ENCODE results near the gene KIF15.

The KIF15 gene

DNA sequence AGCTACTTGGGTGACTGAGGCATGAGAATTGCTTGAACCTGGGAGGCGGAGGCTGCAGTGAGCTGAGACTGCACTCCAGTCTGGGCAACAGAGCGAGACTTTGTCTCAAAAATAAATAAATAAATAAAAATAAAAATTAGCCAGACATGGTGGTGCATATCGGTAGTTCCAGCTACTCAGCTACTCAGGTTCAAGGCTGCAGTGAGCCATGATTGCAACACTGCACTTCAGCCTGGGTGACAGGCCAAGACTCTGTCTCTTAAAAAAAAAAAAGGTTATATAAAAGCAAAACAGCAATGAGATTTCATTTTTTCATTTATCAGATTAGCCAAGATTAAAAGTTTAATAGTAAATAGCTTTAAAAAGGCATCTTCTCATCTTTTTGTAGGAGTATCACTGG lies 115.7 kb downstream of the KIF15 start:
- DNase-seq (ENCODE audit: low read depth): no peak

DNA sequence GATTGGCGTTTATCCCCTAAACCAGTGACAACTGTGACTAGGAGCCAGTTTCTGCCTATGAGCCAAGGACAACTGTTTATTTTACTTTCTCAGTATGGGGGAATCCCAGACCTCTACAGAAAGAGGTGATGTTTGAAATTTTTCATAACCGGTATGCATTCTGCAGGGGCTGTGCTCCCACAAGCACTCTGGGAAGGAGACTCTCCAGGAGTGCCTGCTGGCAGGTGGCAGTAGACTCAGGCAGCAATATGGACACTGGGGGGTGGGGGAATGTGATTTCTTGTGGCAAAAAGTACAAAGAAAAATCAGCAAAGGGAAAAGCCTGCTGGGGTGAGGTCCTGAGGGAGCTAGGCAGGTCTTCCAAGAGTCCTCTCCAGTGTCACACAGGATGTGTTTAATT lies 118.7 kb downstream of the KIF15 start:
- no peak for DNase-seq (ENCODE audit: low read depth)

DNA sequence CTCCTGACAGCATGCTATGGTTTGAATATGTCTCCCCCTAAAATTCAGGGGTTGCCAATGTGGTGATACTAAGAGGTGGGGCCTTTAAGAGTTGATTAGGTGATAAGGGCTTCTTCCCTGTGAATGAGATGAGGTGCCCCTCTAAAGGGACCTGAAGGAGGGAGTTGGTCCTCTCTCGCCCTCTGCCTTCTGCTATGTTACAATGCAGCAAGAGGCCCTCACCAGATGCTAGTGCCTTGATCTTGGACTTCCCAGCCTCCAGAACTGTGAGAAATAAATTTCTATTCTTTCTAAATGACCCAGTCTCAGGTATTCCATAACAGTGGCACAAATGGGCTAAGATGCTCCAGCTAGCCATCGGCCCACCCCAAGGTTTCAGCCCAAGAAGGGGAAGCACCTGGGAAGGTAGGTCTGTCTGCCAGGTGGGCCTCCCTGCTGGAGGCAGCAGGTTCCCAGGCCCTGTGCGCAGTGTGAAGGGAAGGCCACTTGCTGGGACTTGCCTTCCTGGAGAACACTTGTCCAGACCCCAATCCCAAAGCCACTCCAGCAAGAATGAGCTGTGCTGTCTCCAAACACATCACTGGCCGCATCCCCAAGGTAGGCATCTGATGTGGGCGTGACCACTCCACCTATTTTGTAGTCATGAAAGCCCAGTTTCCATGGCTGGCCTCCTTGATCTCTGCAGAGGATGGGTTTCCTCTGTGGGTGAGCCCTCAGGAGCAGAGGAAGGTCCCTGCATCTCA lies 121.8 kb downstream of the KIF15 start:
- no peak for DNase-seq (ENCODE audit: low read depth)

DNA sequence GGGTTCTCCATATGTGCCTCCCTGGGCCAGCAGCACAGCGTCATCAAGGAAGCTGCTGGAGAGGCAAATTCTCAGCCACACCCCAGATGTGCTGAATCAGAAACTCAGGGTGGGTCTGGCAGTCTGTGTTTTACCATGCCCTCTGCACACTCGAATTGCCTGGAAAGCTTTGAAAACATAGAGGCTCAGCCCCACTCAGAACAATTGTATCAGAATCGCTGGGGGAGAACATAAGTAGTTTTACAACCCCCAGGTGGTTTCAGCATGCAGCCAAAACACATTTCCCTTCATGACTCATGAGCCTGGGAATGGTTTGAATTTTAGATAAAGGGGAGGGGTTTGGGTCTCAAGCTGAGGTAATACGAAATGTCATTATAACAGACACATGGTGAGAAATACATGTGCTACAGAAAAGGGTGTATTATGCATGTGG lies 122.4 kb downstream of the KIF15 start:
- DNase-seq (ENCODE audit: low read depth): no peak

DNA sequence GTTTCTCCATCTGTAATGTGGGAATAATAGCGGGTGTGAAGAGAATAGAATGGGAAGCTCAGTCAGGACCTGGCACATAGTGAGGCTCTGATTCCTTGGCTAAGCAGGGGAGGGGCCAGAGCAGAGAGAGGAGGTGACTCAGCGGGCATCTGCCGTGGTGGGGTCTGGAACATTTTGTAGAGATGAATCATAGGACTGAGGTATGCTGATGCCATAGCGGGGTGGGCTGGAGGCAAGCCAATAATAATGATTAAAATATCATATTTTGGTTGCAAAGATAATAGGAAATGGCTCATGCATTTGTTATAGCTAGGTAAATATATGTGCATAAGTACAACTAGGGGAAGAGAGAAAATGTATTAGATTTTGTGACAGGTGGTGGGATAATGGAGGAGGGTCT lies 124.0 kb downstream of the KIF15 start:
- no peak for DNase-seq (ENCODE audit: low read depth)

DNA sequence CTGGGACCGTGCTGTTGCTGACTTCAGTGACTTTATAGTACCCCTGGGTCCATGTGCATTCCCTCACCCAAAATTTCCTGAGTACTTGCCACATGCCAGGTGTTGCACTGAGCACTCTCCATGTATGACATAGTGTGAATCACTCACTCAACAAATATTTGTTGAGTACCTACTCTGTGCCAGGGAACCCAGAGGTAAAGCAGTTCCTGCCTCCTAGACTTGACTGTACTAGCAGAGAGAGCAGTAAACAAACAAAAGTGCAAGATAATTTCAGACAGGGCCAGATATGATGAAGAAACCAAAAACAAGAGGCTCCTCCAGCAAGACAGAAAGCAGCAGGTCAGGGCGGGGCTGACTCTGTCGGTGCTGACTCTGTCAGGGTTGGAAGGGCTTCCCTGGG lies 125.0 kb downstream of the KIF15 start:
- no peak for DNase-seq (ENCODE audit: low read depth)

DNA sequence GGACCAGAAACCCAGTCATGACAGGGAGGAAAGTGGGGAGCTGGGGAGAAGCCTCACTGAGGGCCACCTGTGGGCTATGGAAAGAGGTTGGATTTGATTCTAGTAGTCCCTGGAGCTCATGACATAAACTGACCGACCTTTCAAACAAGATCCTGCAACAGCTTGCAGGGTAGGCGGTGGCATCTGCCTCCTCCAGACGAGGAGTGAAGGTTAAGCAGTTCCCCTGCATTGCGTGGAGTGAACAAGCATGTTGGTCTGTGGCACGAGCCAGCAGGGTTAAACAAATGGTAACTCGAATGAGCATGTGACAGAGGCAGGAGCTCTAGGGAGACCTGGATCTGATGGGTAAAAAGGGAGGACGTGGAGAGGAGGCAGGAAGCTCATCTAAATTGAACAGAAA lies 125.5 kb downstream of the KIF15 start:
- DNase-seq (ENCODE audit: low read depth): no peak

DNA sequence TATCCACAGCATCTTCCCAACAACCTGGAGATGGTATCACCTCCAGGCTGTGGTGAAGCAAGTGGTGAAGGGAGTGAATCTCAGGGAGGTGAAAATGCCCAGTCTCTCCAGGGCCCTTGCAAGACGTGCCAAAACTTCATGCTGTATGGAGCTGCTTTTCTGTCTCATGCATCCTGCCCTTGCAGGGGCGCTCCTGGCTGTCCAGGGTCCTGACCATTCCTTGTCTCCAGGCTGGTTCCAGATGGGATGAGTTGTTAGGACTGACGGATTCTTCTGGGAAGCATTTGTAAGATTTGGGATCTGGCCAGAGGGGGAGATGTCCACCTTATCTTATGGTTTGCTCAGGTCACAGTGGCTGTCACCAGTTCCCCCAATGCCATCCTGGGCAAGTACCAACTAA lies 128.7 kb downstream of the KIF15 start:
- no peak for DNase-seq (ENCODE audit: low read depth)

DNA sequence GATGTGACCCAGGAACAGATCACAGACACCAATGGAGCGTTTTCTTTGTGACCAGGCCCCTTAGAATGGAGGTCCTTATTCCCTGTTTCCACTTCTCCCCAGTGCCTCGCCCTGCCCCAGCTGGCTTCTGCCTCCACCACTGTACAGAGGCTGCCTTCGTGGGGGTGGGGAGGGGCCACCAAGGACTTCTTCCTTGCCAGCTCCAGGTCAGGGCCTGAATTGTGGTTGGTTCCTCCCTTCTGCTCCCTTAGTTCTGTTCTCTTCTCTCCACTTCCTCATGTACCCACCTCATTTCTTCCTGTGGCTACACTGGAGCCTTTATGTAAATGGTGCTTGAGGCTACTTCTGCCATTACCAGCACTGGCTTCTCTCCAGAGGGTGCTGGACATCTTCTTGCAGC lies 129.3 kb downstream of the KIF15 start:
- no peak for DNase-seq (ENCODE audit: low read depth)

DNA sequence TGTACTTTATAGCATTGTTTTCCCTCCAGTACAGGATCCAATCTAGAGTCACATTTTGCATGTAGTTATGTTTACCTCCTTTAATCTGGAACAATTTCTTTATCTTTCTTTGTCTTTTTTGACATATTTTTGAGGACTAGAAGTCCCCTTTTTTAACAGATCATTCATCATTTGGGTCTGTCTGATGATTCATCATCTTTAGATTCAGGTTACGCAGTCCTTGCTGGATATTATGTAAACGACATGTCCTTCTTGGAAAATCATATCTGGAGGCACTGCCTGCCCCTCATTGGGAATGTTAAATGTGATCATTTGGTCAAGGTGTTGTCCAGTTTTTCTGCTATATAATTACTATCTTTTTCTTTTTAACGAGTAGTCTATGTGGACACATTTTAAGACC lies 131.1 kb downstream of the KIF15 start:
- no peak for DNase-seq (ENCODE audit: low read depth)

DNA sequence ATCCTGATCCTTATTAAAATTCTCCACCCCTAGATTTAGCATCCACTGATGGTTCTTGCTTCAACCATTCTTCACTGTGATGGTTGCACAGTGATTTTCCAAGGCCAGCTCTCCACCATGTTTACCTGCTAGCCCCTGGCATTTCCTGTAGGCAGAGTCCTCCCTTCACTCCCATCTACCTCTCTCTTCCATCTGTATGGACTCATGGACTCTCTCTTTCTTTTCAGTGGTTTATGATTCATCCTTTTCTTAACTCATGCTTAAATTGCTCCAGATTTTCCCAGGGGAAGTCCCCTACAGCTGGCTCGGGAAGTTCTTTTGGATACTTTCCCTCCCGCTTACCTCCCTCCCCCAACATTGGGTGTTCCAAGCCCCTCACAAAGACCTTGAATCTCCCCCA lies 131.5 kb downstream of the KIF15 start:
- DNase-seq (ENCODE audit: low read depth): no peak

DNA sequence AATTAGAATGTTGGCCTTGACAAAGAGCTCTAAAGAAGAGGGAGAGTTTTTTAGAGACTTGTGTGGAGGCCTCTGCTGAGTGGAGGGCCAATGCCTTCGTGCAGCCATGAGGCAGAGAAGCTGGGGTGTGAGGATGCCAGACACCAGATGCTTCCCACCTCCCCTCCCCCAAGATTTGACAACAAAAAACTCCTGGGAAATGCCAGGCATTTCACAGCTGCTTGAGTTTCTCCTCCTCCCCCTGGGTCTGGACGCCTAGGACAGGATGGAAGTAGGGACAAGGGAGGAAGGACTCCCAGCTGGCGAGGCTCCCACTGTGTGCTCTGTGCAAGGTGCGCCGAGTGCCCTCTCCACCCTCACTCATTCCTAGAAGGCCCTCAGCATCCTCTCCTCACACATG lies 132.9 kb downstream of the KIF15 start:
- DNase-seq (ENCODE audit: low read depth): no peak

DNA sequence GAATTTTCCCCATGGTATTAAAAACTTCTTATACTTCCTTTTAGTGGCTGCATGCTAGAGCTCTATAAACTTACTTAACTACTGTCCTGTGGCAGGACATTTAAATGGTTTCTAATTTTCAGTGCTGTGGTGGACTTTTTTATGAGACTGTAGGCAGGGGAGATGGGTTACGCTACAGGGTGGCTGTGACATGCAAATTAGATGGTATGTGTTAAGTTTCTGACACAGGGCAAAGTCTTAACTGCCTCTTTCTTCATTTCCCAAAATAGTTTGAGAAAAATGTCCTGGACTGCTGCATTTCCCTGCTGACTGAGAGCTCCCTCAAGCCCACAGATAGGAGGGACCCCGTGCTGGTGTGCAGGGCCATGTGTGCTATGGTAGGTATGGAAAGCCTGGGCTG lies 134.8 kb downstream of the KIF15 start:
- DNase-seq (ENCODE audit: low read depth): no peak

DNA sequence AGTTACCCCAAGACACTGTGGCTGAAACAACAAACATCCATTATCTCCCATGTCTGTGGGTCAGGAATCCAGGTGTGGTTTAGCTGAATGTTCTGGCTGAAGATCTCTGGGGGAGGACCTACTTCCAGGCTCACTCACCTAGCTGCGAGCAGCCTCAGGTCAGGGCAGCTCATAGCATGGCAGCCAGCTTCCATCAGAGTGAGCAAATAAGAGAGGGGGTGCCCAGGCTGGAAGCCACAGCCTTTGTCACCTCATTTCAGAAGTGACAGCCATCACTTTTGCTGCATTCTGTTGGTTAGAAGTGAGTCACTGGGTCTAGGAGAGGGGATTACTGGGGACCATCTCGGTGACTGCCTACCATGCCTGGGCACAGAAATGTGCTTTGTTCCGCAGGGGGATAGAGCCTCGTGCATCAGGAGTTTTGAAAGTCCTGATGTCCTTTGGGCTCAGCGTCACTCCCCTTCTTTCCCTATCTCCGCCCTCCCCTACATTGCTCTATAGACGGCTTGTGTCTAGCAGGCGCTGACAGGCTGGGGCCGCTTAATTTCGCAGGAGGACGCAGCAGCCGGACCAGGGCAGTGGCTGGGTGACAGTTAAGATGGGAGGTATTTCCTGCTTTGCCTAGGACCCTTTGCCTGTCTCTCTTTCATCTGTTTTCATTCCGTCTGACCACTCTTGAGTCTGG lies 138.2 kb downstream of the KIF15 start:
- DNase-seq (ENCODE audit: low read depth): no peak

DNA sequence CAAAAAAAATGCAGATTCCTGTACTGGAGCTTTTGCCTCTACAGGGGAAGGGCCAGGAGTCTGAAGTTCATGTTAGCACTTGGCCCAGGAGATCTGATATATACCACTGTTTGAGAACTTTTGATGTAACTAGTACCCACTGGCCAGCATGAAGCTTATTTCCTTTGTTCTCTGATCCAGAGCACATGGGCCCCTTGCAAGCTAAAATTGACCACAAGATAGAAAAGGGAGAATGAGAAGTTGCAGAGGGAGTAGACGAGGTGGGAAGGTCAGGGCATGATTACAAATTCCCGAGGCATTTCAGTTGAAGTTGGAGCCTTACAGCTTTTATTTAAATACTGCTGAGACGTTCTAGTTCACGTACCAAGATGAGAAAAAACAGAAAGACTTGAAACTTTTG lies 141.0 kb downstream of the KIF15 start:
- DNase-seq (ENCODE audit: low read depth): no peak
